HepG2 (cell line): ENCODE results near the gene EPS8L1. TPM values are rescaled to one million over a fixed set of nuclear protein-coding genes. Genes with fewer than 3 reads are reported as not detected.

Experiments used
- ARID2 ChIP-seq: sonication (generic); formaldehyde crosslinking; IDR thresholded peaks from 2 replicates; pipeline ENCODE4 v1.8.1; 2022; ENCODE audit warnings: mild to moderate bottlenecking, missing genetic modification reagents, borderline replicate concordance
- ATAD3A ChIP-seq: sonication (generic); formaldehyde crosslinking; IDR thresholded peaks from 2 replicates; pipeline ENCODE4 v1.4.0; 2020; ENCODE audit warnings: missing genetic modification reagents
- CEBPZ ChIP-seq: IDR thresholded peaks from 2 replicates; pipeline ENCODE4 v1.6.1; 2012; ENCODE audit warnings: low read length, improper control_type of control experiment
- HDAC1 ChIP-seq: sonication (generic); formaldehyde crosslinking; IDR thresholded peaks from 2 replicates; pipeline ENCODE4 v1.5.1; 2020; ENCODE audit warnings: mild to moderate bottlenecking, missing genetic modification reagents
- KDM4B ChIP-seq: sonication (generic); formaldehyde crosslinking; IDR thresholded peaks from 2 replicates; pipeline ENCODE4 v1.4.0; 2020; ENCODE audit warnings: missing genetic modification reagents
- NAIF1 ChIP-seq: sonication (generic); formaldehyde crosslinking; IDR thresholded peaks from 2 replicates; pipeline ENCODE4 v1.5.0; 2020; ENCODE audit warnings: mild to moderate bottlenecking, missing genetic modification reagents, borderline replicate concordance
- PAXIP1 ChIP-seq: sonication (generic); formaldehyde crosslinking; conservative IDR thresholded peaks from 2 replicates; pipeline ENCODE4 v1.4.0; 2020; ENCODE audit warnings: mild to moderate bottlenecking, missing genetic modification reagents, moderate library complexity
- RCOR2 ChIP-seq: IDR thresholded peaks from 2 replicates; pipeline ENCODE4 v1.6.1; 2016; ENCODE audit warnings: missing biosample characterization, missing genetic modification reagents
- TSC22D2 ChIP-seq: sonication (generic); formaldehyde crosslinking; IDR thresholded peaks from 2 replicates; pipeline ENCODE4 v1.5.1; 2020; ENCODE audit warnings: missing genetic modification reagents, mild to moderate bottlenecking, borderline replicate concordance
- ZHX2 ChIP-seq, 2 experiments: sonication (generic) in 1 of 2; formaldehyde crosslinking in 1 of 2; IDR thresholded peaks; 2 replicates each; pipeline versions ENCODE4 v1.6.1 to v1.9.0; 2014 to 2022; ENCODE audit warnings: antibody characterized with exemption in 1 of 2, borderline replicate concordance in 1 of 2, inconsistent platforms in 1 of 2, low read depth in 1 of 2, missing genetic modification reagents in 1 of 2
- ZMYM4 ChIP-seq: sonication (generic); formaldehyde crosslinking; IDR thresholded peaks from 2 replicates; pipeline ENCODE4 v1.8.1; 2023; ENCODE audit warnings: mild to moderate bottlenecking, missing genetic modification reagents
- ZNF597 ChIP-seq: sonication (generic); formaldehyde crosslinking; IDR thresholded peaks from 2 replicates; pipeline ENCODE4 v1.5.0; 2020; ENCODE audit warnings: missing genetic modification reagents
- ZSCAN30 ChIP-seq: sonication (generic); formaldehyde crosslinking; IDR thresholded peaks from 2 replicates; pipeline ENCODE4 v1.5.0; 2020; ENCODE audit warnings: mild to moderate bottlenecking, missing genetic modification reagents
- polyA plus RNA-seq, 8 experiments: library from polyadenylated mRNA; depleted of rRNA in 3 of 8; stranded (reverse) in 7 of 8; unstranded in 1 of 8; fragments of >200 nt; fragmentation: Illumina TruSeq in 4 of 8; extraction: Trizol in 4 of 8; gene quantifications; 2 replicates each; pipeline versions ENCODE4 v1.2.1 to v1.2.3, GENCODE V29; 2011 to 2016; ENCODE audit warnings: low read depth in 4 of 8, missing spikeins in 1 of 8, mixed read lengths in 1 of 8; ENCODE audit not compliant: insufficient read depth in 1 of 8
- total RNA-seq, 5 experiments: library from RNA; depleted of rRNA; stranded (reverse); fragments of >200 nt; fragmentation: Illumina TruSeq; extraction: Trizol; gene quantifications; 2 replicates each; pipeline ENCODE4 v1.2.3, GENCODE V29; 2016; ENCODE audit warnings: low read depth in 1 of 5

EPS8L1 gene
- total and polyA plus RNA-seq, 2 of the 13 experiments (the other 11 are each of a cell fraction or from before 2014, with no cell fraction given), result 3.0 to 6.3 TPM

GRCh38 chr19:55117663-55118391 lies 42.2 kb downstream of the EPS8L1 start (continued):
- TF ChIP-seq PAXIP1 (CRISPR knock-in tag) (no peak), ARID2 (CRISPR knock-in tag) (no peak), ZHX2 (IDR thresholded peaks at IDR 0.05; ENCODE audit: low read depth) (peak; percentile 57; the same call in 1 of the 2 replicates), ZHX2 (CRISPR knock-in tag; IDR thresholded peaks at IDR 0.05; ENCODE audit: borderline replicate concordance) (no peak), ATAD3A (CRISPR knock-in tag) (no peak), KDM4B (no peak), ZSCAN30 (CRISPR knock-in tag) (no peak), RCOR2 (CRISPR knock-in tag) (0 out of 2 replicates have a peak, but pooled peaks have one; percentile 17), HDAC1 (peak; percentile 30; the same call in 1 of the 2 replicates), CEBPZ (no peak), TSC22D2 (0 out of 2 replicates have a peak, but pooled peaks have one; percentile 45), NAIF1 (CRISPR knock-in tag) (no peak), ZNF597 (CRISPR knock-in tag) (no peak; the same call in 1 of the 2 replicates), ZMYM4 (no peak)
